Natural killer cell (primary cell): Measurements from ENCODE around the gene C15orf40. TPM values are rescaled to one million over a fixed set of nuclear protein-coding genes. Genes with fewer than 3 reads are reported as not detected.
A peak's percentile ranks its signal among the peaks of the same experiment; 100 is the strongest.
"Not testable (repeated sequence)": the region's sequence is repeated elsewhere in the genome, so short reads cannot be mapped to it uniquely, and the experiment has no call there.

Experiments
- ATAC-seq, 3 donors: fragments of 150-1000 bp in 2 of 3; fragments of 200-7000 bp in 1 of 3; cut with Tn5 transposase; 1 replicate in 1 of 3; 2 replicates in 2 of 3; pipeline ENCODE4 v1.10.0; 2021; ENCODE audit warnings: mild to moderate bottlenecking in 2 of 3, moderate library complexity in 2 of 3
- DNase-seq, 2 donors: peaks; one replicate each; pipeline versions ENCODE4 v3.0.0 to v3.0.0-alpha.2; 2013 to 2021; ENCODE audit warnings: mixed read lengths in 1 of 2
- H3K27ac ChIP-seq: one replicate; pipeline ENCODE4 v1.5.1; 2013; ENCODE audit warnings: mild to moderate bottlenecking, low read length
- H3K27me3 ChIP-seq: one replicate; pipeline ENCODE4 v1.6.1; 2013; ENCODE audit warnings: low read length; ENCODE audit not compliant: control insufficient read depth, insufficient read depth
- H3K36me3 ChIP-seq: one replicate; pipeline ENCODE4 v1.6.1; 2013; ENCODE audit warnings: low read length; ENCODE audit not compliant: control insufficient read depth, insufficient read depth
- H3K4me1 ChIP-seq: one replicate; pipeline ENCODE4 v1.6.1; 2013; ENCODE audit warnings: low read length; ENCODE audit not compliant: control insufficient read depth, insufficient read depth
- H3K4me3 ChIP-seq: one replicate; pipeline ENCODE4 v1.5.1; 2013; ENCODE audit warnings: low read length
- H3K9me3 ChIP-seq: one replicate; pipeline ENCODE4 v1.6.1; 2013; ENCODE audit warnings: low read length; ENCODE audit not compliant: control insufficient read depth, insufficient read depth
- H3K27ac Mint-ChIP-seq, 2 donors: one replicate each; pipeline ENCODE4 v1.8.0; 2022; ENCODE audit warnings: mild to moderate bottlenecking in 2 of 2, mixed read lengths in 2 of 2, moderate library complexity in 1 of 2
- H3K27me3 Mint-ChIP-seq, 2 donors: one replicate each; pipeline ENCODE4 v1.8.0; 2022; ENCODE audit warnings: low read depth in 2 of 2, mixed read lengths in 2 of 2
- H3K36me3 Mint-ChIP-seq: one replicate; pipeline ENCODE4 v1.8.0; 2022; ENCODE audit warnings: mixed read lengths
- H3K4me1 Mint-ChIP-seq, 2 donors: one replicate each; pipeline ENCODE4 v1.8.0; 2022; ENCODE audit warnings: mixed read lengths in 2 of 2
- H3K4me3 Mint-ChIP-seq: one replicate; pipeline ENCODE4 v1.8.0; 2022; ENCODE audit warnings: mild to moderate bottlenecking, moderate library complexity, mixed read lengths
- H3K9me3 Mint-ChIP-seq, 2 donors: one replicate each; pipeline ENCODE4 v1.8.0; 2022; ENCODE audit warnings: mixed read lengths in 2 of 2
- CTCF ChIP-seq: fragments of 200-600 bp; IDR thresholded peaks from one replicate; pipeline ENCODE4 v1.8.0; 2022; ENCODE audit warnings: antibody characterized with exemption
- WGBS: methylation state at CpG from one replicate; pipeline ENCODE4 v1.1.7; 2013; ENCODE audit warnings: missing lambda C conversion rate; ENCODE audit not compliant: insufficient coverage; 5-methylcytosine and 5-hydroxymethylcytosine counted together
- intact Hi-C: fragments of 100-400 bp; cut with micrococcal nuclease; formaldehyde crosslinking; loops from one replicate; pipeline ENCODE4 v1.14.2; 2022
- total RNA-seq, 4 donors: library from RNA; stranded (reverse); fragments of 120-200 nt in 1 of 4; gene quantifications; one replicate each; pipeline versions ENCODE4 v1.2.3 to v1.2.4, GENCODE V29; 2013 to 2022

Gene C15orf40
- total RNA-seq, 3 donors from 2014 or later (not counting 1 experiment from before 2014, with no cell fraction given) = 12.5 to 16.0 (median 15.1) TPM

GRCh38 chr15:83012076-83012426 lies 612 bp upstream of the C15orf40 start:
- TF ChIP-seq CTCF = no peak
- no peak for DNase-seq
- Mint-ChIP-seq H3K36me3 (no peaks in the 10 kb centered on the region), H3K27me3 (no peaks in the 10 kb centered on the region), H3K4me3 (peak overlapping the region; percentile 93), H3K27ac (peak overlapping the region; percentile 85 to 90), H3K4me1 (peaks cover 47 to 50% of the 10 kb centered on the region in 2 donors), H3K9me3 (no peaks in the 10 kb centered on the region)
- Histone ChIP-seq H3K27me3 (no peaks in the 10 kb centered on the region), H3K36me3 (peaks cover 20% of the 10 kb centered on the region), H3K4me3 (peak overlapping the region; percentile 89), H3K9me3 (no peaks in the 10 kb centered on the region), H3K27ac (peak overlapping the region; percentile 75), H3K4me1 (peaks cover 23% of the 10 kb centered on the region)
- WGBS = 42% methylated on average over 9 of the region's 9 CpGs
- no peak for ATAC-seq
- intact Hi-C loops = loop anchor here (5.0 to 10.0 kb wide), 3 partner anchors 95 to 205 kb away; partner anchors contain the start of genes FSD2, HDGFL3, TM6SF1 and WHAMM

- Mint-ChIP-seq H3K36me3 (no peaks in the 10 kb centered on the region), H3K4me1 (peaks cover 52% of the 10 kb centered on the region in 2 donors), H3K27ac (peak overlapping the region; percentile 85 to 90), H3K9me3 (no peaks in the 10 kb centered on the region), H3K27me3 (no peaks in the 10 kb centered on the region), H3K4me3 (peak overlapping the region; percentile 93)
- Histone ChIP-seq H3K36me3 (peaks cover 22% of the 10 kb centered on the region), H3K4me1 (peaks cover 23% of the 10 kb centered on the region), H3K27me3 (no peaks in the 10 kb centered on the region), H3K4me3 (peak overlapping the region; percentile 89), H3K27ac (peak overlapping the region; percentile 75), H3K9me3 (no peaks in the 10 kb centered on the region)
- intact Hi-C loops = loop anchor here (1.0 to 10.0 kb wide), 4 partner anchors 24 to 203 kb away; partner anchors contain the start of genes FSD2, HDGFL3, RAMAC and TM6SF1
- ATAC-seq (peak; percentile 52 to 75 (median 63)), DNase-seq (peak; percentile 61 to 85)
- TF ChIP-seq CTCF = peak; percentile 64
- 8% methylated on average over 15 of the region's 15 CpGs for WGBS
These were observed 649 bp downstream of the C15orf40 start for GRCh38 chr15:83010709-83011270.

- peaks cover 11% of the 10 kb centered on the region for H3K36me3 ChIP-seq
- DNase-seq, H3K9me3 ChIP-seq, H3K9me3 Mint-ChIP-seq, ATAC-seq, H3K36me3 Mint-ChIP-seq, H3K27me3 ChIP-seq, H3K27me3 Mint-ChIP-seq, H3K4me1 ChIP-seq, H3K4me1 Mint-ChIP-seq, H3K4me3 Mint-ChIP-seq, H3K27ac ChIP-seq, H3K4me3 ChIP-seq: not testable (repeated sequence)
- WGBS = 97% methylated on average over 3 of the region's 3 CpGs
- H3K27ac Mint-ChIP-seq = peak overlapping the region; percentile 58 to 85
- intact Hi-C loops = loop anchor here (1.0 to 2.0 kb wide), 2 partner anchors 14 to 151 kb away; partner anchors contain the start of gene RAMAC
These were observed 10.8 kb downstream of the C15orf40 start for GRCh38 chr15:83000672-83001031.

GRCh38 chr15:82999905-83000671 lies 11.4 kb downstream of the C15orf40 start:
- Mint-ChIP-seq H3K9me3 (no peaks in the 10 kb centered on the region), H3K4me3 (peak overlapping the region; percentile 77), H3K27me3 (no peaks in the 10 kb centered on the region), H3K4me1 (peaks cover 7 to 8% of the 10 kb centered on the region in 2 donors), H3K36me3 (no peaks in the 10 kb centered on the region), H3K27ac (peak overlapping the region; percentile 58 to 85)
- ATAC-seq (peak; percentile 81 to 91 (median 84)), DNase-seq (peak in 1 of 2 donors; percentile 74)
- Histone ChIP-seq H3K36me3 (peaks cover 5% of the 10 kb centered on the region), H3K4me1 (peaks cover 7% of the 10 kb centered on the region), H3K27me3 (no peaks in the 10 kb centered on the region), H3K4me3 (no peak overlapping the region), H3K9me3 (no peaks in the 10 kb centered on the region), H3K27ac (peak overlapping the region; percentile 37)
- intact Hi-C loops = loop anchor here (1.0 to 2.0 kb wide), 2 partner anchors 13 to 151 kb away; partner anchors contain the start of gene RAMAC
- TF ChIP-seq CTCF = peak; percentile 64
- WGBS = 4% methylated on average over 6 of the region's 6 CpGs
